Stimulated activated CD4-positive, alpha-beta T cell treated with anti-CD3 and anti-CD28 coated beads, Interleukin-4, amount 100 ng/mL, for 48 hours (primary cell): Measurements from ENCODE around the gene MCOLN2.
A peak's percentile ranks its signal among the peaks of the same experiment; 100 is the strongest.
"Not testable (repeated sequence)": the region's sequence is repeated elsewhere in the genome, so short reads cannot be mapped to it uniquely, and the experiment has no call there.

Source experiments
- DNase-seq, 2 donors: peaks; one replicate each; pipeline ENCODE4 v3.0.0-alpha.2; 2020; ENCODE audit warnings: low read depth in 2 of 2

The MCOLN2 gene

DNA sequence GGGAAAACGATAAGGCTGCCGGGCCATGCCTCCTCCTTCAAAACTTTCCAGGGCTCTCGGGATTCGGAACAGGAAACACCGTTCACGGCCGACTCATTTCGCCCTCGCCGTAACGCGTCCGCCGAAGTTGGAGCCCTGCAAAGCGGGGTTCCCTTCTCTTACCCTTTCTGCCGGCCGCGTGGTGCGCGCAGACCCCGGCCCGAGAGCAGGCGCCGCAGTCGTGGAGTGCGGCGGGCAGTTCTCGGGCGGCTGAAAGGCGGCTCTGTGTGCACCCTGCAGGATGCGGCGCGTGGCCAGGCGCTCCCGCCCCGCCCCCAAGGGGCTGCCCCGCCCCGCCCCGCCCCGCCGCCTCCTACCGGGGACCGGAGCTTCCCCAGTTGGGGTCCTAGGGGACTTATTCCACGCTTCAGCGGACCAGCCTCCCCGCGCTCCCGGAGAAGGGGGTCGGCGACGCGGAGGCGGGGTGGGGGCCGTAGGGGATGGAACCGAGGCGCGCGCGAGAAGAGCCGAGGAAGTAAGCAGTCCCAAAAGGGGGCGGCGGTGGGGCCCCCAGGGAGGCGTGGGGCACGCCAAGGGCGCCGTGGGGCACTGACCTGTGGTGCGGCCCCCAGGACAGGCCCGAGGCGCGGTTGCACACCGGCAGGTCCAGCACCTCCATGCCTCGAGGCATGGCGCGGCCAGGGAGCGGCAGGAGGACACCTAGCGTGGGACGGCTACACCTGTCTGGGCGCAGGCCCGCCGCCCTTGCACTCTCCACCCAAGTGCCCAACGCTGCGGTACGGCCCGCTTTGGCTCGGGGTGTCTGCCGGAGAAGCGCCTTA is at the start of gene MCOLN2:
Gene MCOLN2 (minus strand): TSS at position 268 of the 821 bp plus-strand sequence. CDS start 241 bp downstream, at position 27.
- no peak for DNase-seq

DNA sequence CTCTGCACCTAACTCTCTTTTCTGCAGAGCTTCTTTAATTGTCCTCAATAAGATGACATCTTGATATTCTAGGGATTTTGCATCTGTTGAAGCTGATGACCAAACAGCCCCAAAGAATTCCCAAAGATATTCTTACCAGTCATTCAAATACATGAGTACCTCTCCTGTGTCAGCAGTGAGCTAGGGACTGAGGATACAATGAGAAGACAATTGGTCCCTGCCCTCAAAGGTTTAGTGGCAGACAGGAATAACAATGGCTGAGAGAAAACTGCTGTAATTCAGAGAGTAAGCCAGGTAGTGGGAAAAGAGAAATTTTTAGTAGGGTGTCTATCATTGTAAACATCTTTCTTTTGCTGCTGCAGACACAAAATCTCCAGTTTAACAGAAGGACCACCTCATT is 45.5 kb upstream of the MCOLN2 start:
- no peak for DNase-seq

DNA sequence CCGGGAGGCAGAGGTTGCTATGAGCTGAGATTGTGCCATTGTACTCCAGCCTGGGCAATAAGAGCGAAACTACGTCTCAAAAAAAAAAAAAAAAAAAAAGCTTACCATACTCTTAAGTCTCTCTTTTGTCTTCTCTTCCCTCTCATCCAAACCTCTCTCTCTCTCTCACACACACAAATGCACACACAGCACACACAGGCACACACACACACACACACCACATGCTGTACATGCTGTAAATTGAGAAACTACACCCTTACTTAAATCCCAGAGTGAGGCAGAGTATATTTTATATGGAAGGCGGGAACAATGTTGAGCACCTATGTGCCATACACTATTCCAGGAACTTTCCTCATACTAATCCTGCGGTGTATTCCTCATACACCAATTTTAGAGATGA is 44.9 kb upstream of the MCOLN2 start:
- DNase-seq = no peak

DNA sequence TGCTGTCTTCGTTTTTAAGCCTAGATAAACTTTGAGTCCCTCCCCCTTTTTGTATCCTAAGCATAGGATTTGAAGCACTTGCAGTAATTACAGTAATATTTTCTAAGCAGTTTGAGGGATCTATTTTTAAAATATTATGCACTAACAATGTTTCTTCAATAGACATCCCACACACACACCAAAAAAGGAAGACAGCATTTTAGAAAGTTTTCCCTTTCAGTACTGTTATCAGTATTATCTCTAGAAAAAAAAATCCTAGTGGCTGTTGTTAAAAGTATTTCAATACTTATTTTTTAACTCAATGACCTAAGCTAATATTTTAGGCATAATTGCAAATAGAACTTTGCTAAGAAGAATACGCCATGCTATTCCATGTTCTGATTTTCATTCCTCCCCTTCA is 36.3 kb upstream of the MCOLN2 start:
- DNase-seq = no peak

DNA sequence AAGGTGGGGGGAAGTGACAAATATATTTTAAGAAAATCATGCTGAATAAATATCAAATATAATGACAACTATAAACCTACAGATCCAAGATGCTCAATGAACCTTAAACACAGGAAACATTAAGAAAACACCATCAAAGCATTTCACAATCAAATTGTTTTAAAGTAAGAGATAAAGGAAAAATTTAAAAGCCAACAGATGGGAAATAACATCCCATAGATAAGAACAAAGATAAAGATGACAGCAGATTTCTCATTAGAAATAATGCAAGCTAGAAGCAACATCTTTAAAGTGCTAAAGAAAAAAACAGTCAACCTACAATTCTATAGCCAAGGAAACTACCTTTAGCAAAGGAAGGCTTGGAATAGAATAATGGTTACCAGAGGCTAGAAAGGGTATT is 33.6 kb upstream of the MCOLN2 start:
- DNase-seq = no peak

GRCh38 chr1:85028151-85028550 is 31.2 kb upstream of the MCOLN2 start:
- DNase-seq = no peak

DNA sequence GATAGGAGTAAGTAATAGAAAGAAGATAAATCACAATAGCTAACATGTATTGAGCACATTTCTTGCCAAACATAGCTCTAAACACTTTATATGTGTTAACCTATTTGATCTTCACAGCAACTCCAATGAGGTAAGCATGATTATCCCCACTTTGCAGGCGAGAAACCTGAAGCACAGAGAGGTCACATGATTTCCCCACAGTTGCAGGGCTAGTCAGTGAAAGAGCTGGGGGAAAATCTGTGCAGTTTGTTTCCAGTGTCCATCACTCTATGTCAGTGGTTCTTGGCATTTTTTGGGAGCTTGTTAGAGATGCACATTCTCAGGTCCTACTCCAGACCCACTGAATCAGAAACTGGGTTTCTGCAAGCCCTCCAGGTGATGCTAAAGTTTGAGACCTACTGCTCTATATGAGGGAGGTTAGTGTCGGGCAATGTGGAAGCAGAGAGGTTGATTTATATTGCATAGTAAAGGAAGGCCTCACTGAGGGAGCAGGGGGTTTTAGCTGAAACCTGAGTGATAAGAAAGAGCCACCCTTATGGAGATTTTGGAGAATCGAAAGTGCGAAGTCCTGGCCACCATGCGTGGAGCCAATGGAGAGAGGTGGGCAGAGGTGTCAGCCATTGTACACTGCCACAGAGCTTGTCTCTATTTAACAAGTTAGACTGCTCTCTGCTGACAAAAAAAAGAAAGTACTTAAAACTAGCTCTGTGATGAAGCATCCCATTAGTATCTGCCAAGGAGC is 30.5 kb upstream of the MCOLN2 start:
- no peak for DNase-seq

- DNase-seq = no peak
Measured at GRCh38 chr1:85025940-85026339, 29.0 kb upstream of the MCOLN2 start.

DNA sequence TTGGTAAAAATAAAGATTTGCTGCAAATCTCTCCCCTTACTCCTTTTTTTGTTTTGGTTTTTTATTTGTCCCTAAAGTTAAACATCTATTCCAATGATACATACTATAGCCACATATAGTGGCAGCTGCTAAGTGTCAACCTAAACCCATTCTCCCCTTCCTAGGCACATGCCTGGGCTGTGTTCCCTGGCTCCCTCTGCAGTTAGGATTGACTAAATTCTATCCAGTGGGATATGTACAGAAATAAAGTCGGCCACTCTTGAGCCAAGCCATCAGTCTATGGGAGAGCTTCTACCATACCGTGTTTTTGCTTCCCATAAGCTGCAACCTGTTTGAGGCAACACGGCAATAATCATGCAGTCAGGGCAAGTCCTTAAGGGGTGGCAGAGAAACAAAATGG is 27.8 kb upstream of the MCOLN2 start:
- DNase-seq = no peak

GRCh38 chr1:85022700-85023099 is 25.8 kb upstream of the MCOLN2 start:
- no peak for DNase-seq

GRCh38 chr1:85019994-85020393 is 23.1 kb upstream of the MCOLN2 start:
- no peak for DNase-seq

DNA sequence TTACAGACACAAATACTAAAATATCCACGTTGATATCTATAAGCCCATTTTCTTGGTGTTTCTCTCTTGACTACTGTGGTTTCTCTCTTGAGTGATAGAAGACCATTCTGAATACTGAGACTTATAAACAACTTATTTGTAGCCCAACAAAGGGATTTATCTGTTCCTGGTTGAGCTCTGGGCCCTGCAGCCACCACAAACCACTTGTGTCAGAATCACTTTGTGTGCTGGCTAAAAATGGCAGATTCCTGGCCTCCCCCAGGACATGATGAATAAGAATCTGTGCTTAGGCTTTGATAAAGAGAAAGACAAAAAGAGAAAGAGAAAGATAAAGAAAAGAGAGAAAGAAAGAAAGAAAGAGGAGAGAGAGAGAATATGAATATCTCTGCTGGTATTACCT is 18.9 kb upstream of the MCOLN2 start:
- no peak for DNase-seq

GRCh38 chr1:85005641-85006040 is 8.7 kb upstream of the MCOLN2 start:
- DNase-seq = not testable (repeated sequence)

- no peak for DNase-seq
Measured at GRCh38 chr1:85001742-85002141, 4.8 kb upstream of the MCOLN2 start.

- DNase-seq = peak in 1 of 2 donors; percentile 33
Measured at GRCh38 chr1:84998642-84999280, 1.8 kb upstream of the MCOLN2 start.

GRCh38 chr1:84997667-84998600 is 1.0 kb upstream of the MCOLN2 start:
- no peak for DNase-seq

- DNase-seq = no peak
Measured at GRCh38 chr1:84995484-84996334, 1.2 kb downstream of the MCOLN2 start.

GRCh38 chr1:84991097-84991920 is 5.6 kb downstream of the MCOLN2 start:
- DNase-seq = no peak

DNA sequence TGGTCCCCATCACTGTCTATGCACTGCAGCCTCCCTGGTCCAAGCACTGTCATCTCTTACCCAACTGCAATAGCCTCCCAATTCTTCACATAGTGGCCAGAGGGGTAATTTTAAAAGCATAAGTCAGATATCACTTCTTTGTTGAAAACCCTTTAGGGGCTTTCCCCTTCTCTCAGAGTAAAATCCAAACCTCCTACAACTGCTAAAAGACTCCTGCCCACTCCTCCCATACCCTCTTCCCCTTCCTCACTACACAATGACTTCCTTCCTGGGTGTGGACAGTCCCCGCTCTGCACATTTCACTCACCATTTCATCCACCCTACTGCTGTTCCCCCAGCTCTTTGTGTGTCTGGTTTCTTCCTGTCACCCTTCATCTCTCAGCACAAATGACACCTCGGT is 8.3 kb downstream of the MCOLN2 start:
- no peak for DNase-seq

GRCh38 chr1:84986561-84986960 is 10.4 kb downstream of the MCOLN2 start:
- DNase-seq = not testable (repeated sequence)
